ENCODE data around the gene STARD13.

- TF ChIP-seq YY1 (IDR thresholded peaks at IDR 0.05; ENCODE audit: insufficient read depth, insufficient read length) (no peak), ZNF274 (IDR thresholded peaks at IDR 0.05; ENCODE audit: low read depth, low read length) (no peak)
Observed at GRCh38 chr13:33303855-33304597, 18.5 kb upstream of the STARD13 start.

Data from NT2/D1 (cell line).